GM23338 (cell line): ENCODE data around the gene FIG4. TPM values are rescaled to one million over a fixed set of nuclear protein-coding genes. Genes with fewer than 3 reads are reported as not detected.

Experiments
- ATAC-seq: fragments of 200-7000 bp; cut with Tn5 transposase; 3 replicates; pipeline ENCODE4 v1.9.1; 2020
- DNase-seq: peaks from one replicate; pipeline ENCODE4 v3.0.0-alpha.2; 2015; ENCODE audit warnings: low spot score
- H2AFZ ChIP-seq: fragments of 200-600 bp; sonication (generic); 2 replicates; pipeline ENCODE4 v1.8.0; 2016; ENCODE audit warnings: antibody characterized with exemption, mild to moderate bottlenecking, moderate library complexity
- H3F3A ChIP-seq: fragments of 200-600 bp; sonication (generic); replicated peaks from 2 replicates; pipeline ENCODE4 v1.8.0; 2017; ENCODE audit warnings: antibody characterized with exemption, mixed run types, low read depth
- H3K27ac ChIP-seq: fragments of 200-600 bp; sonication (generic); 2 replicates; pipeline ENCODE4 v1.6.1; 2016; ENCODE audit warnings: low read depth
- H3K27me3 ChIP-seq: fragments of 200-600 bp; sonication (generic); 2 replicates; pipeline ENCODE4 v1.8.0; 2016; ENCODE audit warnings: mild to moderate bottlenecking, mixed run types, moderate library complexity; ENCODE audit not compliant: insufficient read depth
- H3K36me3 ChIP-seq: fragments of 200-600 bp; sonication (generic); 2 replicates; pipeline ENCODE4 v1.8.0; 2016; ENCODE audit warnings: mild to moderate bottlenecking; ENCODE audit not compliant: insufficient read depth
- H3K4me1 ChIP-seq: fragments of 200-600 bp; sonication (generic); 2 replicates; pipeline ENCODE4 v1.8.0; 2016; ENCODE audit warnings: mild to moderate bottlenecking, moderate library complexity; ENCODE audit not compliant: insufficient read depth
- H3K4me2 ChIP-seq: fragments of 200-600 bp; sonication (generic); 2 replicates; pipeline ENCODE4 v1.7.1; 2017; ENCODE audit warnings: mixed run types
- H3K4me3 ChIP-seq: fragments of 200-600 bp; sonication (generic); 2 replicates; pipeline ENCODE4 v1.6.1; 2016; ENCODE audit warnings: mixed run types
- H3K79me2 ChIP-seq: fragments of 200-600 bp; sonication (generic); replicated peaks from 2 replicates; pipeline ENCODE4 v1.8.0; 2017; ENCODE audit warnings: mild to moderate bottlenecking; ENCODE audit not compliant: insufficient read depth
- H3K9me2 ChIP-seq: fragments of 200-600 bp; sonication (generic); 2 replicates; pipeline ENCODE4 v1.8.0; 2017; ENCODE audit not compliant: insufficient read depth
- H4K20me1 ChIP-seq: fragments of 200-600 bp; sonication (generic); replicated peaks from 2 replicates; pipeline ENCODE4 v1.8.0; 2017; ENCODE audit warnings: mild to moderate bottlenecking; ENCODE audit not compliant: insufficient read depth
- H3K27ac Mint-ChIP-seq: 2 replicates; pipeline ENCODE4 v1.8.0; 2020; ENCODE audit warnings: inconsistent platforms, mild to moderate bottlenecking, moderate library complexity, mixed read lengths
- H3K27me3 Mint-ChIP-seq: 3 replicates; pipeline ENCODE4 v1.8.0; 2022; ENCODE audit warnings: low read depth, mild to moderate bottlenecking, moderate library complexity, mixed read lengths, inconsistent platforms; ENCODE audit not compliant: insufficient read depth, poor library complexity
- H3K36me3 Mint-ChIP-seq: 3 replicates; pipeline ENCODE4 v1.8.0; 2021; ENCODE audit warnings: low read depth, mild to moderate bottlenecking, inconsistent platforms, moderate library complexity, mixed read lengths
- H3K4me1 Mint-ChIP-seq: 3 replicates; pipeline ENCODE4 v1.8.0; 2020; ENCODE audit warnings: mild to moderate bottlenecking, inconsistent platforms, mixed read lengths
- H3K4me3 Mint-ChIP-seq: 3 replicates; pipeline ENCODE4 v1.8.0; 2021; ENCODE audit warnings: moderate library complexity, mild to moderate bottlenecking, inconsistent platforms, mixed read lengths
- H3K9me3 Mint-ChIP-seq: 3 replicates; pipeline ENCODE4 v1.8.0; 2020; ENCODE audit warnings: moderate library complexity, mild to moderate bottlenecking, inconsistent platforms, mixed read lengths
- CREB1 ChIP-seq: fragments of 250-450 bp; sonication (Bioruptor Pico); IDR thresholded peaks from 2 replicates; pipeline ENCODE4 v1.5.0; 2020; ENCODE audit warnings: low read depth, mild to moderate bottlenecking, moderate library complexity
- ETS1 ChIP-seq: IDR thresholded peaks from 2 replicates; pipeline ENCODE4 v1.6.1; 2016; ENCODE audit warnings: antibody characterized with exemption
- EZH2 ChIP-seq: fragments of 200-600 bp; sonication (generic); IDR thresholded peaks from one replicate; pipeline ENCODE4 v1.8.0; 2017; ENCODE audit warnings: antibody characterized with exemption, mild to moderate bottlenecking, low read depth; ENCODE audit not compliant: unreplicated experiment
- EZH2phosphoT487 ChIP-seq: fragments of 200-600 bp; sonication (generic); IDR thresholded peaks from one replicate; pipeline ENCODE4 v1.8.1; 2018; ENCODE audit warnings: antibody characterized with exemption; ENCODE audit not compliant: unreplicated experiment
- JUNB ChIP-seq: IDR thresholded peaks from one replicate; pipeline ENCODE4 v1.6.1; 2016; ENCODE audit warnings: antibody characterized with exemption; ENCODE audit not compliant: unreplicated experiment
- NANOG ChIP-seq: IDR thresholded peaks from 2 replicates; pipeline ENCODE4 v1.6.1; 2016; ENCODE audit warnings: antibody characterized with exemption, borderline replicate concordance
- POLR2AphosphoS5 ChIP-seq: IDR thresholded peaks from 2 replicates; pipeline ENCODE4 v1.6.1; 2016; ENCODE audit warnings: antibody characterized with exemption, low read depth
- REST ChIP-seq: IDR thresholded peaks from one replicate; pipeline ENCODE4 v1.6.1; 2018; ENCODE audit warnings: antibody characterized with exemption; ENCODE audit not compliant: unreplicated experiment
- STAT1 ChIP-seq: IDR thresholded peaks from one replicate; pipeline ENCODE4 v1.6.1; 2016; ENCODE audit warnings: antibody characterized with exemption; ENCODE audit not compliant: unreplicated experiment
- ZNF114 ChIP-seq: fragments of 250-450 bp; sonication (Bioruptor Pico); IDR thresholded peaks from 2 replicates; pipeline ENCODE4 v1.5.0; 2020; ENCODE audit warnings: mild to moderate bottlenecking, moderate library complexity
- ZNF331 ChIP-seq: fragments of 250-450 bp; sonication (Bioruptor Pico); IDR thresholded peaks from 2 replicates; pipeline ENCODE4 v1.5.0; 2020; ENCODE audit warnings: low read depth, mild to moderate bottlenecking, moderate library complexity
- ZNF462 ChIP-seq: fragments of 250-450 bp; sonication (Bioruptor Pico); IDR thresholded peaks from 2 replicates; pipeline ENCODE4 v1.5.0; 2020; ENCODE audit warnings: mild to moderate bottlenecking, moderate library complexity
- polyA plus RNA-seq: library from polyadenylated mRNA; unstranded; fragments of >200 nt; fragmentation: Nextera tagmentation; extraction: Ambion mirVana; gene quantifications from 2 replicates; pipeline ENCODE4 v1.2.1, GENCODE V29; 2016
- total RNA-seq: library from RNA; depleted of rRNA; stranded (reverse); fragments of >200 nt; shearing (Covaris generic); gene quantifications from 2 replicates; pipeline ENCODE4 v1.2.3, GENCODE V29; 2014

The FIG4 gene
- total and polyA plus RNA-seq, 2 experiments from 2014 or later = 7.0 to 16.9 TPM

GRCh38 chr6:109713097-109713496 is 22.0 kb downstream of the FIG4 start:
- no peaks in the 10 kb centered on the region for H3K27me3 ChIP-seq
- no peaks in the 10 kb centered on the region for H3F3A ChIP-seq
- Mint-ChIP-seq H3K36me3 (peaks cover 15% of the 10 kb centered on the region), H3K4me1 (0 out of 3 replicates have a peak, but pooled peaks cover 3% of the 10 kb centered on the region), H3K4me3 (no peak overlapping the region), H3K27ac (no peak overlapping the region), H3K27me3 (no peaks in the 10 kb centered on the region), H3K9me3 (peaks cover 9% of the 10 kb centered on the region; the same call in 2 of the 3 replicates)
- H3K4me1 ChIP-seq = no peaks in the 10 kb centered on the region
- TF ChIP-seq CREB1 (CRISPR knock-in tag) (no peak), STAT1 (no peak), POLR2AphosphoS5 (no peak), JUNB (no peak), REST (no peak), EZH2phosphoT487 (no peak), ETS1 (no peak), EZH2 (no peak), NANOG (no peak), ZNF331 (CRISPR knock-in tag) (no peak)
- no peaks in the 10 kb centered on the region for H3K9me2 ChIP-seq
- no peaks in the 10 kb centered on the region for H4K20me1 ChIP-seq
- H2AFZ ChIP-seq = no peak overlapping the region
- DNase-seq (no peak), ATAC-seq (no peak)
- no peak overlapping the region for H3K27ac ChIP-seq
- no peaks in the 10 kb centered on the region for H3K36me3 ChIP-seq
- no peak overlapping the region for H3K4me3 ChIP-seq
- H3K79me2 ChIP-seq = peaks cover 48% of the 10 kb centered on the region
- no peak overlapping the region for H3K4me2 ChIP-seq

GRCh38 chr6:109714166-109714565 is 23.1 kb downstream of the FIG4 start:
- Mint-ChIP-seq H3K27me3 (no peaks in the 10 kb centered on the region), H3K9me3 (no peaks in the 10 kb centered on the region; the same call in 2 of the 3 replicates), H3K27ac (no peak overlapping the region), H3K4me3 (no peak overlapping the region), H3K36me3 (peaks cover 4% of the 10 kb centered on the region; the same call in 2 of the 3 replicates), H3K4me1 (0 out of 3 replicates have a peak, but pooled peaks cover 3% of the 10 kb centered on the region)
- Histone ChIP-seq H4K20me1 (no peaks in the 10 kb centered on the region), H3K79me2 (peaks cover 37% of the 10 kb centered on the region), H3F3A (no peaks in the 10 kb centered on the region), H3K4me1 (no peaks in the 10 kb centered on the region), H3K27ac (no peak overlapping the region), H2AFZ (no peak overlapping the region), H3K4me2 (no peak overlapping the region), H3K27me3 (no peaks in the 10 kb centered on the region), H3K9me2 (no peaks in the 10 kb centered on the region), H3K36me3 (no peaks in the 10 kb centered on the region), H3K4me3 (no peak overlapping the region)
- DNase-seq = no peak
- no peak for ATAC-seq
- TF ChIP-seq EZH2 = no peak
- TF ChIP-seq JUNB = no peak
- no peak for TF ChIP-seq CREB1 (CRISPR knock-in tag)
- no peak for TF ChIP-seq ZNF462 (CRISPR knock-in tag)
- no peak for TF ChIP-seq ZNF114 (CRISPR knock-in tag)
- TF ChIP-seq POLR2AphosphoS5 = no peak
- no peak for TF ChIP-seq STAT1
